Smooth muscle cell (in vitro differentiated cells): ENCODE data around the gene FOXK2. TPM values are rescaled to one million over a fixed set of nuclear protein-coding genes. Genes with fewer than 3 reads are reported as not detected.

Experiments used
- DNase-seq: peaks from one replicate; lab custom pipeline; 2025; ENCODE audit not compliant: unreplicated experiment; lab: John Stamatoyannopoulos, UW
- H2AFZ ChIP-seq: fragments of 200-600 bp; sonication (generic); 2 replicates; pipeline ENCODE4 v1.6.0; 2016; ENCODE audit warnings: antibody characterized with exemption, low read depth, mild to moderate bottlenecking
- H3F3A ChIP-seq: fragments of 200-600 bp; sonication (generic); 2 replicates; pipeline ENCODE4 v1.6.0; 2017; ENCODE audit warnings: antibody characterized with exemption, low read depth
- H3K27ac ChIP-seq: fragments of 200-600 bp; sonication (generic); 2 replicates; pipeline ENCODE4 v1.5.1; 2016; ENCODE audit warnings: low read depth, mild to moderate bottlenecking
- H3K27me3 ChIP-seq: fragments of 200-600 bp; sonication (generic); 2 replicates; pipeline ENCODE4 v1.6.1; 2016; ENCODE audit warnings: low read depth, mild to moderate bottlenecking
- H3K36me3 ChIP-seq: fragments of 200-600 bp; sonication (generic); 2 replicates; pipeline ENCODE4 v1.5.1; 2016; ENCODE audit warnings: low read depth
- H3K4me1 ChIP-seq: fragments of 200-600 bp; sonication (generic); 2 replicates; pipeline ENCODE4 v1.5.1; 2016; ENCODE audit warnings: low read depth
- H3K4me2 ChIP-seq: fragments of 200-600 bp; sonication (generic); 2 replicates; pipeline ENCODE4 v1.6.0; 2016; ENCODE audit warnings: mild to moderate bottlenecking
- H3K4me3 ChIP-seq: fragments of 200-600 bp; sonication (generic); 2 replicates; pipeline ENCODE4 v1.5.1; 2016; ENCODE audit warnings: mild to moderate bottlenecking
- H3K79me2 ChIP-seq: fragments of 200-600 bp; sonication (generic); 2 replicates; pipeline ENCODE4 v1.6.0; 2016; ENCODE audit warnings: low read depth, mild to moderate bottlenecking
- H3K9ac ChIP-seq: fragments of 200-600 bp; sonication (generic); 2 replicates; pipeline ENCODE4 v1.6.0; 2016; ENCODE audit warnings: low read depth
- H3K9me3 ChIP-seq: fragments of 200-600 bp; sonication (generic); replicated peaks from 2 replicates; pipeline ENCODE4 v1.5.1; 2016; ENCODE audit warnings: low read depth
- H4K20me1 ChIP-seq: fragments of 200-600 bp; sonication (generic); 2 replicates; pipeline ENCODE4 v1.6.0; 2016; ENCODE audit warnings: low read depth
- CTCF ChIP-seq: fragments of 200-600 bp; sonication (generic); IDR thresholded peaks from 2 replicates; pipeline ENCODE4 v1.5.1; 2017; ENCODE audit warnings: borderline replicate concordance, mild to moderate bottlenecking, antibody characterized with exemption; ENCODE audit not compliant: insufficient read depth, poor library complexity, severe bottlenecking
- WGBS: methylation state at CpG from one replicate; pipeline ENCODE4 v1.1.7; 2016; ENCODE audit warnings: low lambda C conversion rate; 5-methylcytosine and 5-hydroxymethylcytosine counted together
- polyA plus RNA-seq: library from polyadenylated mRNA; unstranded; fragments of >200 nt; fragmentation: Nextera tagmentation; extraction: Ambion mirVana; gene quantifications from 2 replicates; pipeline ENCODE4 v1.2.1, GENCODE V29; 2016
- total RNA-seq: library from RNA; depleted of rRNA; stranded (reverse); fragments of >200 nt; gene quantifications from 2 replicates; pipeline ENCODE4 v1.2.3, GENCODE V29; 2014

Gene FOXK2
- total and polyA plus RNA-seq, 2 experiments from 2014 or later = 25.9 to 27.1 TPM

GRCh38 chr17:82589851-82590180, 70.3 kb downstream of the FOXK2 start:
- no peak for TF ChIP-seq CTCF
- no peak overlapping the region for H2AFZ ChIP-seq
- H3K79me2 ChIP-seq = peaks cover under 1% of the 10 kb centered on the region
- H3K4me1 ChIP-seq = peaks cover 7% of the 10 kb centered on the region
- no peak for DNase-seq
- H3F3A ChIP-seq = peaks cover 29% of the 10 kb centered on the region
- no peaks in the 10 kb centered on the region for H3K36me3 ChIP-seq
- peak overlapping the region; percentile 19 for H3K27ac ChIP-seq
- WGBS = 77% methylated on average over 6 of the region's 6 CpGs
- H3K9ac ChIP-seq = no peak overlapping the region
- no peaks in the 10 kb centered on the region for H3K9me3 ChIP-seq
- no peak overlapping the region for H3K4me2 ChIP-seq
- H4K20me1 ChIP-seq = peaks cover 3% of the 10 kb centered on the region
- no peaks in the 10 kb centered on the region for H3K27me3 ChIP-seq
- H3K4me3 ChIP-seq = no peak overlapping the region

GRCh38 chr17:82590216-82590615, 70.7 kb downstream of the FOXK2 start:
- Histone ChIP-seq H3K4me1 (peaks cover 7% of the 10 kb centered on the region), H3K9ac (no peak overlapping the region), H4K20me1 (peaks cover 3% of the 10 kb centered on the region), H3K36me3 (no peaks in the 10 kb centered on the region), H3K4me2 (no peak overlapping the region), H3K79me2 (peaks cover 5% of the 10 kb centered on the region), H3K4me3 (no peak overlapping the region), H2AFZ (no peak overlapping the region), H3K9me3 (no peaks in the 10 kb centered on the region), H3K27me3 (no peaks in the 10 kb centered on the region), H3F3A (peaks cover 29% of the 10 kb centered on the region), H3K27ac (no peak overlapping the region)
- WGBS = 92% methylated on average over 6 of the region's 6 CpGs
- no peak for TF ChIP-seq CTCF
- DNase-seq = no peak

- peak overlapping the region; percentile 80 for H3K27ac ChIP-seq
- 95% methylated on average over 16 of the region's 17 CpGs for WGBS
Observed at GRCh38 chr17:82590881-82591539, 71.5 kb downstream of the FOXK2 start.

More at GRCh38 chr17:82590881-82591539, 71.5 kb downstream of the FOXK2 start:
- no peak for DNase-seq
- Histone ChIP-seq H3K4me2 (no peak overlapping the region), H4K20me1 (peaks cover 3% of the 10 kb centered on the region), H3K36me3 (no peaks in the 10 kb centered on the region), H3F3A (peaks cover 29% of the 10 kb centered on the region), H3K9me3 (no peaks in the 10 kb centered on the region), H3K4me1 (peaks cover 7% of the 10 kb centered on the region), H3K27me3 (no peaks in the 10 kb centered on the region), H2AFZ (no peak overlapping the region), H3K79me2 (peaks cover 5% of the 10 kb centered on the region), H3K9ac (no peak overlapping the region), H3K4me3 (no peak overlapping the region)
- no peak for TF ChIP-seq CTCF
